NCI-H1436 treated with DMSO at 0.1 percent for 48 hours (cell line): Measurements from ENCODE around the gene PRKAR1A.

Experiments
- DNase-seq: peaks from one replicate; lab custom pipeline; 2025; lab: John Stamatoyannopoulos, UW

The PRKAR1A gene

DNA sequence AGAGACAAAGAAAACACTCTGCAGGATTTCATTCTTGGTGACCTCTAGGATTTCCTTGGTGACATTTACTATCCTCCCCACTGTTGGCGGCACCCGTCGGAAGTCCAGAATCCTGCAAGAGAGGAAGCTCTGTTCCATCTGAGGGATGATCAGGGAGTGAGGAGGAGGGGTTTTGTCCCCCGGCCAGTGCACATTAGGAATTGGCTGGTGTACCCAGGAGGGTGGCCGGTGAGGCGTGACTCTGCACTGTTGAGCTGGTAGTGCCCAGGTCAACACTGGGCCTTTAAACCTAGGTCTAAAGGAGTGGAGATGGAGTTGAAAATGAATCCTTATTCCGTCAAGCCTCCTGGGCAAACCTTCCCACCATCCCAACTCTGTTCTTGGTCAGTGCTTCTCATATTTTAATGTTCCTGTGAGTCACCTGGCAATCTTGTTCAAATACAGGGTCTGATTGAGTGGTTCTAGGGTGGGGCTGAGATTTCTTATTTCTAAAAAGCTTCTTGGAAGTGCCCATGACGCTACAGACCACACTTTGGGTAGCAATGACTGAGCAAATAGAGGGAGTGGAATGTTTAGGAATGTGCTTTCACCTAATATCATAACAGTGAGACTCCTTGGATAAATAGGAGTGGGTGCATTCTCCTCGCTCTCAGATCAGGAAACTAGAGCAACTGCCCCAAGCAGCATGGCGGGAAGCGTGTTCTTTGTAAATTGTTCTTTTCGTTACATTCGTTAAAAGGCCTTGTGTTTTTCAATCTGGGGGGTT is 30.7 kb downstream of the PRKAR1A start:
- no peak for DNase-seq

GRCh38 chr17:68544111-68544915 is 32.1 kb downstream of the PRKAR1A start:
- no peak for DNase-seq

GRCh38 chr17:68556551-68556950 is 44.3 kb downstream of the PRKAR1A start:
- DNase-seq = no peak

DNA sequence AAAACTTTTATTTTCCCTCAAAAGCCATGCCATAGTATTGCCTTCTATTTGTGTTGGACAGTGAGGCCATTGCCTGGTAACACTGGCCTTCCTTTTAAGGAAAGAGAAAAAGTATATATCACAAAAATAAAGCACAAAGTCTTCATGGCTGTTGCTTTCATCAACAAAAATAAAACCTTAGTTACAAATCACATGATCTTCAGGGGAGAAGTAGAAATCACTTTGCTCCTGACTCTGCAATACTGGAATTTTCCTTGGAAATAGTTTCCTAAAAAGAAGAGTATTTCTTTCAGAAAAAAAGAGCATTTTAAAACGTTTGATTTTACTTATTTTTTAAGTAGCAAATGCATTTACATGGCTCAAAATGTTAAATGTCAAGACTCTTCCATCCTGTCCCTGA is 47.1 kb downstream of the PRKAR1A start:
- DNase-seq = no peak

DNA sequence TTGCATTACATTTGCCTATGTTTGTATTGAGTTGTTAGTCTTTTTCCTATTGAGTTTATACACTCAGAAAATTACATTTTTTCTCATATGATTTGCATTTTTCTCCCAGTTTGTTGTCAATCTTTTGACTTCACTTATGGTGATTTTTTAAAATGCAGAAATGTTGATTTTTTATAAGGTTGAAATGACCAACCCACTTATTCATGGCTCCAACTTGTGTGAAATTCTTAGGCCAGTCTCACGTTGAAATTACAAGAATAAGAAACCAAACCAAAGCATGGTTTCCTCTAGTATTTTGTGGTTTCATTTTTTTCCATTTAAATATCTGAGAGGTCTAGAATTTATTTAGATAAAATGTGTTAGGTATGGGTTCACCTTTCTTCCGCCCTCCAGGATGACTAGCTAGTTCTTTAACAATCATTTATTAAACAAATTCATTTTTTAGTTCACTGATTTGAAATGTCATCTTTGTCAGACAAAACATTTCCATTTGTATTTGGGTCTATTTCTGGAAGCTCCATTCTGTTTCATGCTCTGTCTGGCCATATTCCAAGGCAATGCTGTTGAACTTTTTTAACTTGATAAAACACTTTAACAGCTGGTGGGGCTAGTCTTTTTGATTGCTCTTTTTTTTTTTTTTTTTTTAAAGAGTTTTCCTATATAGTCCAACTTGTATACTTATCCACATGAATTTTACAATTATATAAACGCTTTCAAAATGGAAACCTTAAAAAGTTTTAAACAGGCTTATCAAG is 48.9 kb downstream of the PRKAR1A start:
- no peak for DNase-seq

GRCh38 chr17:68562736-68563135 is 50.5 kb downstream of the PRKAR1A start:
- no peak for DNase-seq

DNA sequence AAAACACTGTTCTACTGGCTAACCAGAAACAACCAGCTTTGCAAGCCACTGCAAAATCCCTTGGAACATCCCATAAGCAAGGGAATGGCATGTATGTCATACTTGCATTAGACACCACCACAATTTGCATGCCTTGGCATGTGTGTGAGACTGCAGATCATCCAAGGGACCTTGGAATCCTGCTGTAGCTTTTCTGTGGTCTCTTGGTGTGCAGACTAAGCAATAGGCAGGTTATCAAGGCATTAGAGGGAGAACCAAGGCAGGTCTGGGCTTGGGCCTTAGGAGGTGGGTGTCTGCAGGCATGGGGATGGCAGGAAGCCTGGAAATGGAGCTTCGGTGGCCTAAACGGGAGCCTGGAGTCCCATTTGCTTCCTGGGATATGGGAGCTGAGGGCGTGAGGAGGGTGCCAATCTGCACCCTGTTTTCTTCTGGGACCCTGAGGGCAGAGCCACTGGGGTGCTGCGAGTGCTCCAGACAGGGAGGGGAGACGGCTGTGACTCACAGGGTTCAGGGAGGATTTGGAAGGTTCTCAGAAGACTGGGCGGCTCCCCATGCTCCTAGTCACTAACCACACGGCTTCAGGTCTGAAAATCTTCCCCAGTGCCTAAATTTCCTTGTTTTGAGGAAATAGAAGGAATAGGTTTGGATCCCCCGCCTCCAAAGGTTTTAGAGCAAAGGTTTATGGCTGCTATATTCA is 52.3 kb downstream of the PRKAR1A start:
- no peak for DNase-seq

DNA sequence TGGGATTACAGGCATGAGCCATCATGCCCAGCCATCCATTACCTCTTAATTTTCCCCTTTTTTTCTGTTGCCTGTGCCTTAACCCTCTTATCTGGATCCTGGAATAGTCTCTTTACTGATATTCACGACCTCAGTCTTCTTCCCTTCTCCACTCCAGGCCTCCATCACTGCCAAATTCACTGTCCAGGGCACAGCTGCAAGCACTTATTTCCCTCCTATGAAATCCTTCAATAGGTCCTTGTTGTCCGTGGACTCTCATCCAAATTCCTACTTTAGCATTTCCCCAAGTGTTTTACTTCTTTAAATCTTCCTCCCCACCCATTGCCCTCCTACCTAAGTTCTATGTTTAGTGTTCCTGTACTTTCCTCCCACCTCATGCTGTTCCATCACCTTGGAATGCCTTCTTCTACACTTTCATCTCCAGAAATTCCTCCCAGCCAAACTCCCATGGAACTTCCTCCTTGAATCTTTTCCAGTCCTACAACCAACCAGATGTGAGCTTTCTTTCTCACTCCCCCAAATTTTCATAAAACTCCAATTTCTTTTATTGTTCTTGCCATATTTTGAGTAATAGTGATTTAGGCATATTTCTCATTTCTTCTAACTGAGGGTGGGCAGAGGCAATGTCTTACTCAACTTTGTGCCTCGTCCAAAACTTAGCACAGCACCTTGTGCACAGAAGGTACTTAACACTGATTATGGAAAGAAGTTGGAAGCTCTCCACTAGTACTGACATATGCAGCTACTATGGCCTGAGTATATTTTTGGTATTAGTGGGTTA is 53.6 kb downstream of the PRKAR1A start:
- DNase-seq = no peak

GRCh38 chr17:68566442-68566738 is 54.2 kb downstream of the PRKAR1A start:
- no peak for DNase-seq

DNA sequence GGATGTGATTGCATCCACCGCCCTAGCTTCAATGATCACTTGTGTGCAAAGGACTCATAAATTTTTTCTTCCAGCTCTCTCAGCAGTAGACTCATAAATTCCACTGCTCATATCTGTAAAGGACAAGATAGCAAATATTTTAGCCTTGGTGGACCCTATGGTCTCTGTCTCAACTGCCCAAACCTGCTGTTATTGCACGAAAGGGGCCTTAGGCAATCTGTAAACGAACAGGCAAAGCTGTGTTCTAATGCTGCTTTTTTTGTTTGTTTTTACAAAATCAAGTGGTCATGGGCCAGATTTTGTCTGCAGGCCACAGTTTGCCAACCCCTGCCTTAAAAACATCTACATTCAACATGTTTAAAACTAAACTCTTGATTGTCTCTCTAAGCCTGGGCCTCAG is 54.8 kb downstream of the PRKAR1A start:
- no peak for DNase-seq

- DNase-seq = no peak
Observed at GRCh38 chr17:68567581-68567980, 55.4 kb downstream of the PRKAR1A start.

GRCh38 chr17:68568581-68568980 is 56.4 kb downstream of the PRKAR1A start:
- DNase-seq = no peak

DNA sequence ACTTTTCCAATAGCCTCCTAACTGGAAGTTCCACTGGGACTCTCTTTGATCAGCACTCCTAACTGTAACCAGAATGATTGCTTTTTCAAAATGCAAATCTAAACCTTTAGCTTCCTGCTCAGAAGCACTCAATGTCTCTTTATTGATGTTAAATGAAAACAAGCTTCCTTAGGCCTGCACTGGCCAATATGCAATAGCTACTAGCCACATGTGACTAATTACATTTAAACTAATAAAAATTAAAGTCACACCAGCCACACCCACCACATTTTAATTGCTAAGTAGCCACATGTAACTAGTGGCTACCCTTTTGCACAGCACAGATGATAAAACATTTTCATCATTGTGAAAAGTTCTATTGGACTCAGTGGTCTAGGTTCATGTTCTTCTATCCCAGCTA is 57.1 kb downstream of the PRKAR1A start:
- DNase-seq = no peak

DNA sequence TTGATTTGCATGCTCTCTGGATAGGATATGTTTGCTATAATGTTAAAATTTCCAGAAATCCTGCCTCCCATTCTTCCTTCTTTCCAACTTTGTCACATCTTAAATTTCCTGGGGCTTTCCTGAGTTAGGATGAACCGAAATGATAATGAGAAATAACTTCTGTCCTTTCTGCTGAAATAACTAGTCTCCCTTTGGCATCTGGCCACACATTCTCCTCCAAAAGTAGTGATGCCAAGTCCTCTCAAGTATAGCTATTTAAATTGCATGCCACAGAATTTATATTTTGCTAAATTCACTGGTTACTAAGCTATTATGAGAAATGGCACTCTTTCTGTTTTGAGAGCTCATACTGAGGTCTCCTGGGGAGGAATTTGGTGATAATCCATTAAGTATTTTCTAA is 58.3 kb downstream of the PRKAR1A start:
- DNase-seq = no peak

GRCh38 chr17:68572138-68572842 is 60.1 kb downstream of the PRKAR1A start:
- DNase-seq = no peak

DNA sequence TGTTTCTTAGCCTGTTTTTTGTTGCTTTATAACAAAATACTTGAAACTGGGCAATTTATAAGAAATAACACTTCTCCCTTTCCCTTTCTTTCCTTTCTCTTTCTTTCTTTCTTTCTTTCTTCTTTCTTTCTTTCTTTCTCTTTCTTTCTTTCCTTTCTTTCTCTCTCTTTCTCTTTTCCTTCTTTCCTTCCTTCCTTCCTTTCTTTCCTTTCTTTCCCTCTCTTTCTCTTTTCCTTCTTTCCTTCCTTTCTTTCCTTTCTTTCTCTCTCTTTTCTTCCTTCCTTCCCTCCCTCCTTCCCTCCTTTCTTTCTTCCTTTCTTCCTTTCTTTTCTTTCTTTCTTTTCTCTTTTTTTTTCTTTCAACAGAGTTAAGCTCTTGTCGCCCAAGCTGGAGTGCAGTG is 61.1 kb downstream of the PRKAR1A start:
- no peak for DNase-seq

- DNase-seq = no peak
Observed at GRCh38 chr17:68576137-68576536, 63.9 kb downstream of the PRKAR1A start.

DNA sequence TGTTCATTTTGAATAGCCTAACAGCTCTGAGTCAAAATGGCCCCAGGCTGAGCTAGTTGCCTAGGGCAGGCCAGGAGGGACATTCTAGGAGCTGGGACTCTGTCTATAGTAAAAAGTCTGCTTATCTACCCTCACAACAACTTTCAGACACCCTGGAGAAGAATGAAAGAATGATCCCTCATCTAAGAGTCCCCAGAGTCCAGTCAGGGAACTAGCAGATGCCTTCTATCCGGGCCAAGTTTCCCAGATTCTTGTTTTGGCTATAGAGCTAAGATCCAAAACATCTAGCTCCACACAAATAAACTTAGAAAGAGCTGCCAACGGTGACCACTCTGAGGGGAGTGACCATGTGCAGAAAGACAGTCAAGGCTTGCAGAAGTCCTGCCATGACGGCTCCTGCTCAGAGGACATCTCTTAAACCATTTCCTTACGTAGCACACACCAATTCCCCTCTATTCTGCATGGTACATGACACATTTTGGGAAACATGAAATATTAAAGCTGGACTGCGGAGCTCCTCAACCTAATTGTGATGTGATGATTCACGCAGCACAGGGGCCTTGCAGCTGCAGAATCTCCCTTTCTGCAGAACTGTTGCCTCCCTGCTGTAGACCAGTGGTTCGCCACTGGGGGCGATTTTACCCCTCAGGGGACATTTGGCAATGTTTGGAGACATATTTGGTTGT is 64.7 kb downstream of the PRKAR1A start:
- DNase-seq = no peak

DNA sequence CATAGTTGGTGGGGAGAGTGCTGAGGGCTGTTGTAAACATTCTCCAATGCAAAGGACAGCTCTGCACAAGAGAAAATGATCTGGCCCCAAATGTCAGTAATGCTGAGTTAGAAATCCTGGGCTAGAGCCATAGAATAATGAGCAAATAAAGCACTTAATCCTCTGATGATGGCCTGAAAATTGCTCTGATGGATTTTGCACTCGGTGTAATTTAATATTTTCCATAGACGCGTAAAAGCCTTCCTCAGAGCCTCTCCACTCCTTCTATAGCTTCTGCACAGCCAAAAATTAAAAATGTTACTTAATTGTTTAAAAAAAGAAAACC is 65.2 kb downstream of the PRKAR1A start:
- no peak for DNase-seq

DNA sequence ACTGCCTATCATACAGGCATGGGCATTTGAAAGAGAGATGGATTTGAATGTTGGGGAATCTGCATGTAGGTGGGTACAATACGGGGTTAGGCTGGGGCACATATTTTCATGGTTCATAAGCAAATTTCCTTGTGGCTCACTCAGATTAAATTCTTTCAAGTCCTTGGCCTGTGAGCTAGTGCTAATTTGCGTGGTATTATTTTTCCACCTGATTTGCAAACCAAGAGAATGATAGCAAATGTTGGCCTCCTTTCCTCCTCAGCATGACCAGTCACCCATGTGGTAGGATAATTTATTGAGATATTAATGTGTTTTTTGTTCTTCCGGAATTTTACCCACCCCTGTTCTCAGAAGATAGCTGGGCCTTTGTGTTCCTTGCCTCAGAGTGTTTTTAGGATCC is 66.0 kb downstream of the PRKAR1A start:
- DNase-seq = no peak
